ENCODE data around the gene TPTE2. TPM values are rescaled to one million over a fixed set of nuclear protein-coding genes. Genes with fewer than 3 reads are reported as not detected.
"Not testable (repeated sequence)": the region's sequence is repeated elsewhere in the genome, so short reads cannot be mapped to it uniquely, and the experiment has no call there.

TPTE2 gene
- 1 to 10 TPM in 1 of 2 donors, not detected in 1; 1.1 TPM for total RNA-seq

DNA sequence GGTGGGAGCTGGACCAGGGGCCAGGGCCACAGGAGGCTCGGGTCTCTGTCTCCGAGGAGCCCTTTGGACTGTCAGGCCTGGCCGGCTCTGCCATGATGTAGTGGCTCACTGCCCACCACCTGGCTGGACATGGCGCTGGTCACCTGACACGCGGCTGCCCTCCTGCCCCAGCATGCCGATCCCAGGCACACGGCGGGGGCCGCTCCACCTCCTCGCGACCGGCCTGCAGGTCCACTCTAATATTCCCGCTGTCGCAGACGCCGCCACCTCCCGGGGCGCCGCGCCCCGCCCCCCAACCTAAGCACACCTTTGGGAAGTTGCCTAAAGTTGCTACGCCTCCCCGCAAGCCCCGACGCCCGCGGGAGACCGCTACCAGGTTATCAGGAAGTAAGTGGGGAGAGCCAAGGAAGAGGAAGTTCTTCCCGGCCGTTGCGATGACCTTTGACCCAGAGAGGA lies at the start of gene TPTE2:
TPTE2 (minus strand) TSS at position 406 of the 456 bp plus-strand sequence. CDS start 58,298 bp downstream, outside the sequence.
- DNase-seq (ENCODE audit: low spot score); H3K36me3 ChIP-seq; H3K4me1 ChIP-seq (replicated peaks); H3K27me3 ChIP-seq (replicated peaks; ENCODE audit: insufficient read depth); H3K4me3 ChIP-seq; H3K9me3 ChIP-seq; H3K27ac ChIP-seq; intact Hi-C loops (cut with DNase I): not testable (repeated sequence)
- WGBS, result 80% methylated on average over 32 of the region's 32 CpGs

DNA sequence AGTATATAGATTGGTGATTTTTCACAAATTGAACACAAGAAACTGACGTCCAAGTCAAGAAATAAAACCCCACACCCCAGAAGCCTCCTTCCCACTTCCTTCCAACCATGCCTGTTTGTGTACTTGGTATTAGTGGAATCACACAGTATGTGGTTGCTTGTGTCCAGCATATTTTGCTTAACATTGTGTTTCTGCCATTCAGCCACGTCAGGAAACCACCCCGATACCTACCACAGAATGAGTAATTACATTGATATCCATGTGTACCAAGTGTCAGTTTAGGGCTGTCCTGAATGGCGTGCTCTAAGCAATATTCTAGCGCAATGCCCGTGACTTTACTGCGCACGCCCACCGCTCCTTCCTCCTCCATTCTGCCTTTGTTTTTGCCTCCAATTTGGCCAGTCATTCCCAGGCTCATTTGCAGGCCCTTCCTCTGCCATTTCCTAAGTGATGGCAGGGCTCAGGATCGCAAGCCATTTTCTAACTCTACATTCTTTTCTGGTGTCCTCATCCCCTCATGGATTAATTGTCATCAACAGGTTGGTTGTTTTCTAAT lies 46.3 kb upstream of the TPTE2 start:
- TF ChIP-seq, protein P1, sequence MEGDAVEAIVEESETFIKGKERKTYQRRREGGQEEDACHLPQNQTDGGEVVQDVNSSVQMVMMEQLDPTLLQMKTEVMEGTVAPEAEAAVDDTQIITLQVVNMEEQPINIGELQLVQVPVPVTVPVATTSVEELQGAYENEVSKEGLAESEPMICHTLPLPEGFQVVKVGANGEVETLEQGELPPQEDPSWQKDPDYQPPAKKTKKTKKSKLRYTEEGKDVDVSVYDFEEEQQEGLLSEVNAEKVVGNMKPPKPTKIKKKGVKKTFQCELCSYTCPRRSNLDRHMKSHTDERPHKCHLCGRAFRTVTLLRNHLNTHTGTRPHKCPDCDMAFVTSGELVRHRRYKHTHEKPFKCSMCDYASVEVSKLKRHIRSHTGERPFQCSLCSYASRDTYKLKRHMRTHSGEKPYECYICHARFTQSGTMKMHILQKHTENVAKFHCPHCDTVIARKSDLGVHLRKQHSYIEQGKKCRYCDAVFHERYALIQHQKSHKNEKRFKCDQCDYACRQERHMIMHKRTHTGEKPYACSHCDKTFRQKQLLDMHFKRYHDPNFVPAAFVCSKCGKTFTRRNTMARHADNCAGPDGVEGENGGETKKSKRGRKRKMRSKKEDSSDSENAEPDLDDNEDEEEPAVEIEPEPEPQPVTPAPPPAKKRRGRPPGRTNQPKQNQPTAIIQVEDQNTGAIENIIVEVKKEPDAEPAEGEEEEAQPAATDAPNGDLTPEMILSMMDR (IDR thresholded peaks at IDR 0.05), result no peak
- TF ChIP-seq POLR2A (IDR thresholded peaks at IDR 0.05) (no peak), POLR2AphosphoS5 (IDR thresholded peaks at IDR 0.05) (no peak)
- no peaks in the 10 kb centered on the region for H3K36me3 ChIP-seq
- WGBS, result 92% methylated on average over 10 of the region's 10 CpGs
- H3K4me3 ChIP-seq, result no peak overlapping the region
- DNase-seq (ENCODE audit: low spot score), result no peak
- intact Hi-C loops (cut with DNase I), result no loop called here
- H3K27me3 ChIP-seq (replicated peaks; ENCODE audit: insufficient read depth), result no peaks in the 10 kb centered on the region
- H3K9me3 ChIP-seq, result no peaks in the 10 kb centered on the region
- H3K27ac ChIP-seq, result no peak overlapping the region
- H3K4me1 ChIP-seq (replicated peaks), result no peaks in the 10 kb centered on the region

DNA sequence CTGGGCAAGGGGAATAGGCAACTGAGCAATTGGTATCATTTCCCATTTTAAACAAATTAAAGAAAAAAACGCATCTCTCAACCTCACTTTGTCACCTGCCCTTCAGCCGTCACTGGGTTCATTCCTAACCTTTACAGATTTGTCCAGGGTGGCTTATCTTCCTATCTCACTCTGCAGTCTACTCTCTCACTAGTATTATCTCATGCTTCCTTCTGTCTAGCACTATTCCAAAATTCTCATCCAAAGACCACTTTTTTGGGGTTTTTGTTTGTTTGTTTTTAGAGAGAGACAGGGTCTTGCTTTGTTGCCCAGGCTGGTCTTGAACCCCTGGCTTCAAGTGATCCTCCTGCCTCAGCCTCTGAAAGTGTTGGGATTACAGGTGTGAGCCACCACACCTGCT lies 45.4 kb upstream of the TPTE2 start:
- TF ChIP-seq, protein P1 (IDR thresholded peaks at IDR 0.05), result no peak
- TF ChIP-seq POLR2AphosphoS5 (IDR thresholded peaks at IDR 0.05) (no peak), POLR2A (IDR thresholded peaks at IDR 0.05) (no peak)
- intact Hi-C loops (cut with DNase I), result no loop called here
- no peak overlapping the region for H3K4me3 ChIP-seq
- H3K27me3 ChIP-seq (replicated peaks; ENCODE audit: insufficient read depth), result no peaks in the 10 kb centered on the region
- H3K36me3 ChIP-seq, result no peaks in the 10 kb centered on the region
- 94% methylated on average over 2 of the region's 2 CpGs for WGBS
- no peak overlapping the region for H3K27ac ChIP-seq
- H3K9me3 ChIP-seq, result no peaks in the 10 kb centered on the region
- H3K4me1 ChIP-seq (replicated peaks), result no peaks in the 10 kb centered on the region
- no peak for DNase-seq (ENCODE audit: low spot score)

DNA sequence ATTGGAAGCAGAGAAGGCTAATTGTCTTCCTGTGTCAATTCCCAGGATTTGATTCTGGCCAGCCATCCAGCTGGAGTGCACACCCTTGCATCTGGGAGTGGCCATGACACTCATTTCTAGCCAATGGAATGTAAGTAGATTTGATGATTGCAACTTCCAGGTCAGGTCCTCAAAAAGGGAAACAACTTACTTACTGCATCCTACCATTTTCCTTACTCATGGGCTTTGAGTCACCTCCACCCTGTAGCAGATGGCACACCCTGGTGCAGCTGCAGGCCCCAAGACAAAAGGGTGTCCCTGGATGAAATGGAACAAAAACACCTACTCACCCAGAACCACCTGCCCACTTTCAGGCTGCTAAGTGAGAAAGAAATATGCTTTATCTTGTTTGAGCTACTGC lies 44.8 kb upstream of the TPTE2 start:
- intact Hi-C loops (cut with DNase I), result no loop called here
- no peak overlapping the region for H3K4me3 ChIP-seq
- DNase-seq (ENCODE audit: low spot score), result no peak
- H3K36me3 ChIP-seq, result no peaks in the 10 kb centered on the region
- no peaks in the 10 kb centered on the region for H3K9me3 ChIP-seq
- H3K27ac ChIP-seq, result no peak overlapping the region
- no peaks in the 10 kb centered on the region for H3K27me3 ChIP-seq (replicated peaks; ENCODE audit: insufficient read depth)
- H3K4me1 ChIP-seq (replicated peaks), result no peaks in the 10 kb centered on the region
- TF ChIP-seq POLR2AphosphoS5 (IDR thresholded peaks at IDR 0.05), result no peak
- TF ChIP-seq, protein P1 (IDR thresholded peaks at IDR 0.05), result no peak
- TF ChIP-seq POLR2A (IDR thresholded peaks at IDR 0.05), result no peak

DNA sequence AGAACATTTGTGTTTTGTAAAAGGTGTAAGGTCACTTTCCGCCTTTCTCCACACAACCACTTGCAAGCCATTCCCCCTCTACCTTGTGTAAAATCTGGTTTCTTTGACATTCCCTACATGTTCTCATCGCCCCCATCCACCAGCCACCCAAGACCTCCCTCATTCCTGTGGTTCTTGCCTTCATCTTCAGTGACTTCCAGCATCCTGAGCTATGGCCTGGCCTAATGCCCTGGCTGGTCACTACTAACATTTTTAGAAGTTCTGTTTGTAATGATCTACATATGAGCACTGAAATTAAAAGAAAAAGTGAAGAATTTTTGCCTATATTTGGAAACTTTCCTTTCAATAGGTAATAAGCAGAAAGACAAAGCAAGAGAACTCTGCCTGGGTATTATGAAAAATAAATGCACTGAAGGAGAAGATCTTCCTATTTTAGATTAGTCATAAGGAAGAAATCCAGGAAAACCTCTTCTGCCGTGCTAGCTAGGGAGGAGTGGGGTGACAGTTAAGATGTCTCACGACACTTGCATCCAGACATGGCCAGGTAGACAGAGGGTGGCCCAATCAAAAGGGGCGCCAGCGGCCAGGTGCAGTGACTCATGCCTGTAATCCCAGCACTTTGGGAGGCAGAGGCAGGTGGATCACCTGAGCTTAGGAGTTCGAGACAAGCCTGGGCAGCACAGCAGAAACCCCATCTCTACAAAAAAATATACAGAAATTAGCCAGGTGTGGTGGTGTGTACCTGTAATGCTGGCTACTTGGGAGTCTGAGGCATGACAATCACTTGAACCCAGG lies 44.0 kb upstream of the TPTE2 start:
- DNase-seq (ENCODE audit: low spot score), result no peak
- H3K9me3 ChIP-seq, result no peaks in the 10 kb centered on the region
- no peaks in the 10 kb centered on the region for H3K27me3 ChIP-seq (replicated peaks; ENCODE audit: insufficient read depth)
- H3K4me1 ChIP-seq (replicated peaks), result no peaks in the 10 kb centered on the region
- no peak overlapping the region for H3K4me3 ChIP-seq
- intact Hi-C loops (cut with DNase I), result no loop called here
- no peaks in the 10 kb centered on the region for H3K36me3 ChIP-seq
- TF ChIP-seq, protein P1 (IDR thresholded peaks at IDR 0.05), result no peak
- TF ChIP-seq POLR2AphosphoS5 (IDR thresholded peaks at IDR 0.05), result no peak
- no peak for TF ChIP-seq POLR2A (IDR thresholded peaks at IDR 0.05)
- WGBS, result 88% methylated on average over 7 of the region's 7 CpGs
- H3K27ac ChIP-seq, result no peak overlapping the region

Measured in prostate gland (tissue), 2 donors.